HL-60/S4 (cell line): ENCODE data around the gene FARSB.
"Not testable (repeated sequence)": the region's sequence is repeated elsewhere in the genome, so short reads cannot be mapped to it uniquely, and the experiment has no call there.

Experiments
- in situ Hi-C: fragments of 300-500 bp; cut with MboI; formaldehyde crosslinking; loops from 2 replicates; pipeline ENCODE4 v1.14.3; 2022; ENCODE audit warnings: low sequenced_read_pairs

The FARSB gene

DNA sequence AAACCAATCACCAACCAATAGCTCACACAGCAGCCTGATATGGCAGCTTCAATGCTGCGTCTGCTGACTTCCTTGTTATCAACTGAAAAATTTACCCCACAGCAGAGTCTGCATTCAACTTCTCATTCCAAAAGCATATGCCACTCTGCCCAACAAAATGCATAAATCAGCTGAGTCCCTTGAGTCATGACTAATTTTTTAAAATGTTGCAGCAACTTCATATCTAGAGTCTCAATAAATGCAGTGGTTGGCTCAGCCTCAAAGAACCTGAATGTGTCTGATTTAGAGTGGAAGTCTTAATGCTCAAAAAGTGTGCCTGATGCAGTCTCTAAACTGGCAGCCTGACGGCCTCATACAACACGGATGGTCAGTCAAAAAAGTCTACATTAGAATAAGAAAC, 46.5 kb downstream of the FARSB start:
- in situ Hi-C loops, result no loop called here

DNA sequence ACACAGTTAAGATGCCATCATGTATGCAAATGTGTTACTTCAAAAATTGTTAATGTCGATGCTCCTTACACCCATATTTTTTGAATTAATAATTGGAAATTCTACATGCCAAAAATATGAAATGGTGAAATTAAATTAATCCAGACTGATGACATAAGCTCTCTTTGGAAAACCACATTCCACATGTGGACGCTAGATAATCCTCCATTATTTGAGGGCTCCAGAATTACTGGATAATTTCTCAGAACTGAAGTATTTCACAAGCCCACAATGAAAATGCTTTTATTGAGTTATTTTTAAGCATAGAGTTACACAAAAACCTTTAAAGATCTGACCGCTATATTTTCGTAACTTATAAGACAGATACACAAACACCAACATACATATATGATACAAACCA, 47.8 kb downstream of the FARSB start:
- in situ Hi-C loops, result no loop called here

- in situ Hi-C loops, result no loop called here
These were observed 49.6 kb downstream of the FARSB start for GRCh38 chr2:222606306-222606705.

DNA sequence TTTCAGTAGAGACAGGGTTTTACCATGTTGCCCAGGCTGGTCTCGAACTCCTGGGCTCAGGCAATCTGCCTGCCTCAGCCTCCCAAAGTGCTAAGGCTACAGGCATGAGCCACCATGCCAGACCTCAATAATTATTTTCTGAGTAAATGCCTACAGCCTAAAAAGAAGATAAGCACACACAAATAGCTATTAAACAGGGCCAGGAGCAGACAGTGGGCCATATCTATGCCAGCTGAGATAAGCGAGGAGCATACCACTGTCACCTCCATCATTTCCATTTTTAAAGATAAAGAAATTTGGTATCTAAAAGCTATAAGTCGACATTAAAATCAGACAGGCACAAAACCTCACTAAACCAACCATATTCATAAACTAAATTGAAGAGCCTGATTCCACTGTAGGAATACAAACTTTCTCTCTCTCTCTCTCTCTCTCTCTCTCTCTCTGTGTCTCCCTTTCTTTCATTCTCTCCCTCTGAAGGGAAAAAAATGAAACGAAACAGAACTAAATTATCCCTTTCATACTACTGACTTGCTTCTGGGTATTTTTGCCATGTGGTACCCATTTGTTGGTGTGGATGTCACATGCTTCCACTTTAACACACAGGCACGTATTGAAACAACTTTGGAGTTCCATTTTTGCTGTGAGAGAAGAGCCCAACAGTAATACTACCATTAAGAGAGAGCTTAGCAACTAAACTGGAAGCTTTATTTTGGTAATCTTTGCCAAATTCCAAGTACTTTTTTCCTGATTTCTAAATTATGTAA, 51.0 kb downstream of the FARSB start:
- in situ Hi-C loops, result no loop called here

- in situ Hi-C loops, result no loop called here
These were observed 52.4 kb downstream of the FARSB start for GRCh38 chr2:222603501-222603900.

DNA sequence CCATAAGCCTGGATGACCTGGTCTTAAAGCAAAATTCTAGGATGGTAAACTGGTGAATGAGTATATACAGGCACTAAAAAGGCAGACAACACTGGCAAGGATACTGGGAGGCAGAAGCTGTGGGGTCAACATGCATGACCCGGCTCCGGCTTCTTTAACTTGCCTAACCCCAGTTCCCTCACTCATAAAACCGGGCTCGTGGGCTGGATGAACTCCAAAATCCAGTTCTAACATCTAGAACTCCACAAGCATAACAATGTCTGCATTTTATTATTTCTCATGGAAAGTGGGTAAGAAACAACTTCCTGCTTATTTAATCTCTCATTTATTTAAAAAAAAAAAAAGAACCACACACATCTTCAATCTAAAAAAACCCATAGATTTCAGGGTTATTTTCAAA, 57.3 kb downstream of the FARSB start:
- in situ Hi-C loops, result no loop called here

DNA sequence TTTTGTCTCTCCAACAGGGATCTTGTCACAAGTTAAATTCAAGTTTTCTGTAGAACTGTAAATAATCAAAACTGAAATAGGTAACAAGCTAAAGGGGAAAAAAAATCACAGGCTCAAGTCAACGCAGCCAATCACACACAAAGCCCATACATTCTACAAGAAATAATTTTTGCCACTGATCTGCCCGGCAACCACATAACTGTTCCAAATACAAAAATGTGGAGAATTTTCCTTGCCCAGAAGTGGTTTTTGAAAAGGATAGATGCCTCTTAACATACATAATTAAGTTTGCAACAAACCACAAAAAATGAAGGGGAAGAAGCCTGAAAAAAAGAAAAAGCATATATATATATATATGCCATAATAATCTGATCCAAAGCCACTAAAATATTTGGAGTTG, 60.3 kb downstream of the FARSB start:
- in situ Hi-C loops, result no loop called here

- in situ Hi-C loops, result no loop called here
These were observed 61.2 kb downstream of the FARSB start for GRCh38 chr2:222594679-222595078.

DNA sequence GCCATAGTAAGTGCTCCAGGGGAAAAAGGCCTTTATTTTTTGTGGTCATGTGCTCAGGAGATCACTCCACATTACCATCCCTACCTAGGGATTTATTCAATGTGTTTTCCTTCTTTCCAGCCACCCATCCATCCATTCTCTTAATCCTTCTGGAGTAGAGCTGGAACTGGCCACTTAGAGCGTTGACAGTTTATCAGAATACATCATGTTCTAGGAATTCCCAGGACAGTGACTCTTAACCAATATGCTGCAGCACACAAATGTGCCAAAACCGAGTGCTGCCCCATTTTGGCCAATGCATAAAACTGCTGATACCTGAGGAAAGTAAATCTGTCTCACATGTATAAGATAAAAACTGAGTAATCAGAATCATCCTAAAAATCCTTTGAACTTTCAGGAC, 63.7 kb downstream of the FARSB start:
- in situ Hi-C loops, result no loop called here

DNA sequence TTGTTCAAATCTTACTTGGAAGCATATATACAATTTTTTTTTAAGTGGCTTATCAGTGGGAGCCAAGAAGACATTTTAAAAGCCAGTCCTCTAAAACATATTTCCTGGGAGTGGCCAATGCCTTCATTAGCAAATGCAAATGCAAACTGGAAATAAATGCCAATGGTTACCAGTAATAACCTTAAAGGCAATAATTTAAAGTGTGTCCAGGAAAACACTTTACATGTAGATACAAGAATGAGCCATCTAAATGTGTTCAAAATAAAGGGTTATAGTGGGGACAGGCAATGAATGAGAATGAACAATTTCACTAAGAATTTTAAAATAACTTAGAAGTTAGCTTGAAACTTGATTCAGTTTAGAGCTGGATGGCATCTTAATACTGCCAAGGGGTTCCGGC, 64.2 kb downstream of the FARSB start:
- in situ Hi-C loops, result no loop called here

DNA sequence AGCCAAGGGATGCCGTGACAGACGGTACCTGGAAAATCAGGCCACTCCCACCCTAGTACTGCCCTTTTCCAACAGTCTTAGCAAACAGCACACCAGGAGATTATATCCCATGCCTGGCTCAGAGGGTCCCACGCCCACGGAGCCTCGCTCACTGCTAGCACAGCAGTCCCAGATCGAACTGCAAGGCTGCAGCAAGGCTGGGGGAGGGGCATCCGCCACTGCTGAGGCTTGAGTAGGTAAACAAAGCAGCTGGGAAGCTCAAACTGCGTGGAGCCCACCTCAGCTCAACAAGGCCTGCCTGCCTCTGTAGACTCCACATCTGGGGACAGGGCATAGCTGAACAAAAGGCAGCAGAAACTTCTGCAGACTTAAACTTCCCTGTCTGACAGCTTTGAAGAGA, 71.3 kb downstream of the FARSB start:
- in situ Hi-C loops, result not testable (repeated sequence)

- in situ Hi-C loops, result no loop called here
These were observed 73.0 kb downstream of the FARSB start for GRCh38 chr2:222582928-222583327.

DNA sequence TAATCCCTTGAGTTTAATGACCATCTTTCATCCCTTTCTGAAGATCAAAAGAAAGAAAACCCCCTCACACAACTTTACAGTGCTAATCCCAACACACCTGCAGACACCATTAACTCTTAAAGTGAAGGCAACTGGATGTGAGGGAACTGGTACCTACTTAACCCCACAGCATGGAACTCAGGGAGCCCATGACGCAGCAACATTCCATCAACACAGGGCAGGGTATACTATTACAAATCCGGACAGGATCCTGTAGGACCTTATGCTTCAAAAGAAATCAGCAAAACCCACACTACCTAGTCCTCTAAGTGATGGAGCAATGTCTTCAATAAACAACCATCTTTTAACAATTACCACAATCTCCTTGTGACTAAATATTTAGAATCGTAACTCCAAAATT, 78.6 kb downstream of the FARSB start:
- in situ Hi-C loops, result no loop called here

DNA sequence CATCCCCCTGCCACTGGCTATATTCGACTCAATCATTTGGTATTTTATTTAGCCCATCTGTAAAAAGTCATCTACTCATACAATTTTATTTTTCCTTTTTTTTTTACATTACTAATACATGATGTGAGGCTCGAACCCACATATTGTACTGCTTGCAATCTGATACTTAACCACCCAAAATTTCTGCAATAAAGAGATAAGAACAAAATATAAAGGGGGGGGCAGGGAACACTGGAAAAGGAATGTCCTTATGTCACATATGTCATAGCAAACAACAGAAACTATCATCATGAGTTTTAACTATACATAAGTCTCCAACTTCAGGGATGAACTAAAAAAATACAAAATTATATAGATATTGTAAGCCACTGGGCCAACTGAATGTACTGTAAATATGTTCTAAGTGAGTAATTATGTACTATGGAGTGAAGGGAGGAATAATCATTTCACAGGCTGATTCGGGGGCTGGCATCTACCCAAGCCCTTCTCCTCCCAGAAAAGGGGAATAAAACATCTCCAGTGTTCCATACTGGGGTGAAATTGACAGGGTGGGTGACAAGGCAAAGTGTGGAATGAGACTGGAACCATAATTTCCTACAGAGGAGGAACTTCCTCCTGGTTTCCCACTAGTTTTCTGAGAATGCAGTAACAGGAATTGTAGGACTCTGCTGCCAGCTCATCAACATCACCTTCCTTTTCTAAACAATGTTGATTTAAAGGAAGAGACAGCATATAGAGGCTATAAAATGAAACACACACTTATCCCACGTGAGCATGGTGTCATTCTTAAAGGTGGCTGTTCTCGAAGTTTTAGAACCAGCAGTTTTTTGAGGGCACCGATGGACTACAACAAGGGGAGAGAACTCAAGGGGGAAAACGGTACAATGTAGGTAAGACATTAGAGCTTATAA, 79.5 kb downstream of the FARSB start:
- in situ Hi-C loops, result no loop called here

- in situ Hi-C loops, result no loop called here
These were observed 80.3 kb downstream of the FARSB start for GRCh38 chr2:222575618-222576017.

DNA sequence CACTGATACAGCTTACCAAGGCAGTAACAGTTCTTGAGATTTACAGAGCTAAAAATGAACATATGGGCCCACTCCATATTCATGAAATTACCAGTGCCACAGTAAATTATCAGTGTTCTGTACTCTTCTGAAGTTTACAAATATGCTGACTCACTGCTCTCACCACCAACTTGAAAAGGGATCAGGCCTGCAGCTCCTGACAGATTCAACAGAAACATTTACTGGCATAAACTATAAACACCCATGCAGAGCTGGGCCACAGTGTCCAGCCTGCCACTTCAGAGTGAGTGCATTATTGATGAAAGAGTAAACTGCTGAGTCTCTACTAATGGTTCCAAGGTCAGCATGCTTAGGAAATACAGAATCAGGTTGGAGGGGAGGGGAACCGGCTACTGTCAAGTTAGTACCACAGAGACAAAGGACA, 83.1 kb downstream of the FARSB start:
- in situ Hi-C loops, result loop anchor here (25.0 kb wide), 1 partner anchor 510 kb away; no protein-coding TSS in a partner anchor

DNA sequence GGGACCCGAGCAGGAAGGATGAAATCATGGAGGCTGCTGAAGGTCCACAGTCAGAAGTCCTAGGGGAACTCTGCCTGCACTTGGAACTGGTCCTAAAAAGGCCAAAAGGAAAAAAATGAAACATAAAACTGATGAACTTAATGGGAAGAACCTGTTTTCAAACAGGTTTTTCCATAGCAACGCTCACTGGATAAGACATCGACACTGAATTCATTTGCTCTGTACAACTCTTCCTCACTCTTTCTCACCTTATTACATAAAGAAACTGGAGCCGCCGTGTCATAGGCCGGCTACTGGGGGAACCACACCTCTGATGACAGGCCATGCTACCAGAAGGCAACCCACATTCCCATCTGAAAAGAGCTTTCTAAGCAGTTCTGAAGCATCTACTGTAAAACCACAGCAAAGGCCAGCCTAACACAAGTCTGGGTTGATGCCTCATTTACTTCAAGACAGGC, 83.6 kb downstream of the FARSB start:
- in situ Hi-C loops, result loop anchor here (25.0 kb wide), 1 partner anchor 510 kb away; no protein-coding TSS in a partner anchor

GRCh38 chr2:222569826-222570225, 86.1 kb downstream of the FARSB start:
- in situ Hi-C loops, result loop anchor here (25.0 kb wide), 1 partner anchor 508 kb away; no protein-coding TSS in a partner anchor

DNA sequence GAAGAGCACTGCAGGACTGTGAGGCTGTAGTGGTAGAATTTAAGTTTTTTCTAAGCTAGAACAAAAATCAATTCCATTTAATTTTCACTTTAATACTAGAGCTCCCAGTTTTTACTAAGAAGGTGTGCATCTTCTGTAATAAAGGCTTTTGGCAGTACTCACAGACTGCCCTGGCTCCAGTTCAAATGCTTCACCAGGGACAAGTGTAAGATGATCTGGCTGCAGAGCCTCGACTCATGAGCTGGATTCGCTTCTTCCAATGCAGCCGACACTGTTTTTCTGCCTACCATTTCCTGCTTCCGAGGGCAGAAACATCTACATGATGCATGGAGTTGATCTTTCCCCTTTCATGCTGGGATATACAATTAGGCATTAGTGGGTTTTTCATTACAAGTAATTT, 87.0 kb downstream of the FARSB start:
- in situ Hi-C loops, result loop anchor here (25.0 kb wide), 1 partner anchor 507 kb away; no protein-coding TSS in a partner anchor

DNA sequence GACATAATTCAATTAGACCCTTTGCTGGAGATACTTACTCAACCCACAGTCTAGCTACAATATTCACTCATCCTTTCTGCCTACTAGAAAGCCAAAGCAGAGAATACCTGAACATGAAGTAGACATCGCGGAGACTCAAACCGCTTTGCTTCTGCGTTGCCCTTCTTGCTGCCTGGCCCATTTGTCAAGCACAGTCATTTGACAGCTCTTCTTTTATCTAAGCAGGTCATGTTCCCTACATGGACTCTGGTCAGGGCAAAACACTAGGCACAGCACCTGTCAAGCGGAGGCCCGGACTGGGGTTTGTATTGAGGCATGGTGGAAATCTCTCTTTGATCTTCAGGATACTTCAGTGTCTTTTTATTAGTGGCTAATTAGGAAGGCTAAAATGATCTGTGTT, 89.7 kb downstream of the FARSB start:
- in situ Hi-C loops, result loop anchor here (25.0 kb wide), 1 partner anchor 504 kb away; no protein-coding TSS in a partner anchor

DNA sequence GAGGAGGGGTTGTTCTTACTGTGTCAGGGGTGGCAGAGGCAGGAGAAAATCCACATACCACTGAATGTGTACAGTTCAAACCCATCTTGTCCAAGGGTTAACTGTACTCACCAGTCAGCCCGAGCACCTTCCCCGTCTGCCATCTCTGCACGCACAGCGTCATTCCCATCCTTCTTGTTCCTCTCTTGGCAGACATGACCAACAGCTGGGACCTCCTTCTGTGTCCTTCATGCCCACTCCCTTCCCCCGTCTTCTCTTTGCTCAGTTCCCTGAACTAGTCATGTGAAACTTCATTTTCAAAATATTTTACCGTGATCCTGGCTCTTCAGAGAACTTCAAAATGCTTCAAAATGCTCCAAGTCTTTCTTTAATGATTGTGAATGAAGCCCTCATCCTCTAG, 92.0 kb downstream of the FARSB start:
- in situ Hi-C loops, result loop anchor here (25.0 kb wide), 1 partner anchor 502 kb away; no protein-coding TSS in a partner anchor
